Lower leg skin (tissue), 3 donors: ENCODE data around the gene DCST1.

Source experiments
- CTCF ChIP-seq, 3 donors: fragments of 450-650 bp; IDR thresholded peaks; one replicate each; pipeline ENCODE4 v1.5.1; 2016; ENCODE audit warnings: antibody characterized with exemption in 3 of 3, mild to moderate bottlenecking in 3 of 3, moderate library complexity in 2 of 3
- POLR2A ChIP-seq, 2 donors: fragments of 450-650 bp; IDR thresholded peaks; one replicate each; pipeline ENCODE4 v1.6.1; 2016 to 2017; ENCODE audit warnings: antibody characterized with exemption in 2 of 2, mild to moderate bottlenecking in 1 of 2, moderate library complexity in 1 of 2

DNA sequence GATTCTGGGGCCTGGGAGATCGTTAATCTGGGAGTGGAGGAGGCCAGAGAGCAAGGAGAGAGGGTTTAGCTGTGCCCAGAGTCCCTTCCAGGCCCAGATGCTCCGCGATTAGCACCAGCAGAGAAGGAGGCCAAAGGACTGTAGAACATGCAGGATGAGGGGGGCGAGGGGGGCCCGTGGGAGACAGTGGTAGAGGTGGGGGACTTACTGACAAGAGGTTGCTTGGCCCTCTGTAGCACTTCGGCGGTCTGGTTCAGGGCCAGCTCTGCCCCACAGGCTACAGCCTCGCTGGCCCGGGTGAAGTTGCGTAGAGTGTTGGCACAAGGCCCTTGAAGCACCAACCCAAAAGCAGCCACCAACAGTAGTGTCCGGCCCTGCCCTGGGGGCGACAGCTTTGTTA lies 738 bp upstream of the DCST1 start:
- TF ChIP-seq CTCF (IDR thresholded peaks at IDR 0.05) (no peak), POLR2A (IDR thresholded peaks at IDR 0.05) (no peak)
